Omental fat pad (tissue), 4 donors: Measurements from ENCODE around the gene FANCD2. TPM values are rescaled to one million over a fixed set of nuclear protein-coding genes. Genes with fewer than 3 reads are reported as not detected.
"Not testable (repeated sequence)": the region's sequence is repeated elsewhere in the genome, so short reads cannot be mapped to it uniquely, and the experiment has no call there.

Source experiments
- ATAC-seq: fragments of 150-250 bp; one replicate; pipeline ENCODE4 v1.9.1; 2016; ENCODE audit warnings: mild to moderate bottlenecking, moderate library complexity; ENCODE audit not compliant: low FRiP score
- DNase-seq: peaks from one replicate; pipeline ENCODE4 v3.0.0-alpha.2; 2019; ENCODE audit warnings: low spot score
- CTCF ChIP-seq, 3 donors: fragments of 450-650 bp; IDR thresholded peaks; one replicate each; pipeline ENCODE4 v1.5.1; 2016 to 2017; ENCODE audit warnings: antibody characterized with exemption in 3 of 3, mild to moderate bottlenecking in 3 of 3, moderate library complexity in 2 of 3
- total RNA-seq, 4 donors: library from RNA; depleted of rRNA; stranded (reverse); fragments of >200 nt; gene quantifications; one replicate each; pipeline ENCODE4 v1.1.0, GENCODE V29; 2016

Gene FANCD2
- total RNA-seq, 4 donors from 2014 or later, result 1.7 to 3.5 (median 3.3) TPM

GRCh38 chr3:10015461-10015904 lies 10.8 kb upstream of the FANCD2 start:
- DNase-seq (no peak), ATAC-seq (peak; percentile 57)
- no peak for TF ChIP-seq CTCF (IDR thresholded peaks at IDR 0.05)

GRCh38 chr3:10017636-10018292 lies 8.5 kb upstream of the FANCD2 start:
- DNase-seq (no peak), ATAC-seq (no peak)
- TF ChIP-seq CTCF (IDR thresholded peaks at IDR 0.05), result no peak

GRCh38 chr3:10018806-10019205 lies 7.4 kb upstream of the FANCD2 start:
- not testable (repeated sequence) for ATAC-seq, DNase-seq

GRCh38 chr3:10019326-10019725 lies 6.9 kb upstream of the FANCD2 start:
- ATAC-seq, result no peak
- TF ChIP-seq CTCF (IDR thresholded peaks at IDR 0.05), result no peak
- no peak for DNase-seq

GRCh38 chr3:10021856-10022775 lies 4.1 kb upstream of the FANCD2 start:
- DNase-seq (no peak), ATAC-seq (no peak)
- TF ChIP-seq CTCF (IDR thresholded peaks at IDR 0.05), result no peak

GRCh38 chr3:10023587-10024310 lies 2.5 kb upstream of the FANCD2 start:
- DNase-seq (no peak), ATAC-seq (peak; percentile 90)
- no peak for TF ChIP-seq CTCF (IDR thresholded peaks at IDR 0.05)
